Astrocyte of the spinal cord (primary cell): Measurements from ENCODE around the gene ASIC2.

Experiments used
- DNase-seq: peaks from one replicate; pipeline ENCODE4 v3.0.0; 2011; ENCODE audit warnings: low read depth, low spot score
- H3K4me3 ChIP-seq: 2 replicates; pipeline ENCODE4 v1.5.1; 2011; ENCODE audit warnings: low read depth, mild to moderate bottlenecking, low read length, moderate library complexity
- CTCF ChIP-seq: IDR thresholded peaks from 2 replicates; pipeline ENCODE4 v1.5.1; 2012; ENCODE audit warnings: low read depth, mild to moderate bottlenecking, low read length, inconsistent platforms
- in situ Hi-C: cut with HindIII; loops from 2 replicates; pipeline ENCODE4 v1.10.0; 2017; ENCODE audit warnings: low sequenced_read_pairs

ASIC2 gene

DNA sequence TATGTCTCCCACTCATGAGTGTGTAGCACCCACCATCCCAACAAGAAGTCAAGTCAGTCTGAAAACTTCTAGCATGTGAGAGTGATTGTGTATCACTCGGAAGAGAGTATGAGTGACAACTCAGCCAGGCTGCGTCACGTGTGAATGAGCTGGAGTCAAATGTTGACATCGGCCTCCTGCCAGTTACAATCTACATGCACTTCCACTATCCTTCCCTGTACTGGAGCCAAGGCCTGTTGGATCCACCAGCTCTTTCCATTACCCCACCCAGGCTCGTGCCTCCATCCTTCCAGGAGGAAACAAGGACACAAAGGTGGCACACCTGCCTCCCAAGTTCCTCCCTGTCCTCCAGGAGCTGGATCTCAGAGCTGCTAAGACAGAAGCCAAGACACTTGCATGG lies 64.5 kb downstream of the ASIC2 start:
- H3K4me3 ChIP-seq: no peak overlapping the region
- no peak for TF ChIP-seq CTCF
- in situ Hi-C loops: no loop called here
- no peak for DNase-seq

GRCh38 chr17:33227911-33228310 lies 65.2 kb downstream of the ASIC2 start:
- H3K4me3 ChIP-seq: no peak overlapping the region
- DNase-seq: no peak
- in situ Hi-C loops: no loop called here
- no peak for TF ChIP-seq CTCF

GRCh38 chr17:33225994-33226393 lies 67.1 kb downstream of the ASIC2 start:
- DNase-seq: no peak
- in situ Hi-C loops: no loop called here
- no peak for TF ChIP-seq CTCF
- no peak overlapping the region for H3K4me3 ChIP-seq

- DNase-seq: no peak
- H3K4me3 ChIP-seq: no peak overlapping the region
- in situ Hi-C loops: no loop called here
- no peak for TF ChIP-seq CTCF
Measured at GRCh38 chr17:33225509-33225908, 67.6 kb downstream of the ASIC2 start.

GRCh38 chr17:33220036-33220435 lies 73.1 kb downstream of the ASIC2 start:
- no peak overlapping the region for H3K4me3 ChIP-seq
- in situ Hi-C loops: no loop called here
- DNase-seq: no peak
- TF ChIP-seq CTCF: no peak

GRCh38 chr17:33218698-33219601 lies 74.1 kb downstream of the ASIC2 start:
- no peak overlapping the region for H3K4me3 ChIP-seq
- no peak for TF ChIP-seq CTCF
- peak; percentile 35 for DNase-seq
- in situ Hi-C loops: no loop called here
